Endometrial microvascular endothelial cells (primary cell): ENCODE results near the gene FOXA3. TPM values are rescaled to one million over a fixed set of nuclear protein-coding genes. Genes with fewer than 3 reads are reported as not detected.
"Not testable (repeated sequence)": the region's sequence is repeated elsewhere in the genome, so short reads cannot be mapped to it uniquely, and the experiment has no call there.

ENCODE experiments used
- in situ Hi-C: cut with HindIII; loops from 2 replicates; pipeline ENCODE4 v1.10.0; 2017; ENCODE audit warnings: low sequenced_read_pairs, low pct_unique_long_range_greater_than_20kb; ENCODE audit errors: inconsistent ontology term
- total RNA-seq: library from RNA; depleted of rRNA; stranded (reverse); fragments of >200 nt; gene quantifications from one replicate; pipeline ENCODE4 v1.2.3, GENCODE V29; 2015; ENCODE audit errors: inconsistent ontology term

FOXA3 gene
- total RNA-seq, 1 donor from 2014 or later: not detected

DNA sequence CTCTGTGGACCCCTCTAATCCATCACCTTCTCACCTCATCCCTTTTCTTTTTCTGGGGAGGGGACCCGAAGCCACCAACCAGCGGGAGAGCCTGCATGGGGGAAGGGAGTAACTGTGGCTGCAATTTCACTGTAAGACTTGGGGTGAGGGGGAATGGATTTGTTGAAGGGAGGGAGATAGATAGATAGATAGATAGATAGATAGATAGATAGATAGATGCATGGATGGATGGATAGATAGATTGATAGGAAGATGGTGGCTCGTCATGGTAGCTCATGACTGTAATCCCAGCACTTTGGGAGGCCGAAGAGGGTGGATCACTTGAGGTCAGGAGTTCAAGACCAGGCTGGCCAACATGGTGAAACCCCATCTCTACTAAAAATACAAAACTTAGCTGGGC is 3.1 kb downstream of the FOXA3 start:
- in situ Hi-C loops: not testable (repeated sequence)

DNA sequence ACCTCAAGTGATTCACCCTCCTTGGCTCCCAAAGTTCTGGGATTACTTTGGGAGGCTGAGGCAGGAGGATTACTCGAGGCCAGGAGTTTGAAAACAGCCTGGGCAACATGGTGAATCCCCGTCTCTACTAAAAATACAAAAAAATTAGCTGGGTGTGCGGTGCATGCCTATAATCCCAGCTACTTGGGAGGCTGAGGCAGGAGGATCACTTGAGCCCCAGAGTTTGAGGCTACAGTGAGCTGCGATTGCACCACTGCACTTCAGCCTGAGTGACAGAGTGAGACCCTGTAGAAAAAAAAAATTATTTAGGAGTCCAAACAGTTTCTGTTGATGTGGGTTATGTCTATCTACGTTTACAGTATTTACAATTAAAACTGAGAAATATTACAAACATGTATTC is 6.7 kb downstream of the FOXA3 start:
- in situ Hi-C loops: no loop called here

DNA sequence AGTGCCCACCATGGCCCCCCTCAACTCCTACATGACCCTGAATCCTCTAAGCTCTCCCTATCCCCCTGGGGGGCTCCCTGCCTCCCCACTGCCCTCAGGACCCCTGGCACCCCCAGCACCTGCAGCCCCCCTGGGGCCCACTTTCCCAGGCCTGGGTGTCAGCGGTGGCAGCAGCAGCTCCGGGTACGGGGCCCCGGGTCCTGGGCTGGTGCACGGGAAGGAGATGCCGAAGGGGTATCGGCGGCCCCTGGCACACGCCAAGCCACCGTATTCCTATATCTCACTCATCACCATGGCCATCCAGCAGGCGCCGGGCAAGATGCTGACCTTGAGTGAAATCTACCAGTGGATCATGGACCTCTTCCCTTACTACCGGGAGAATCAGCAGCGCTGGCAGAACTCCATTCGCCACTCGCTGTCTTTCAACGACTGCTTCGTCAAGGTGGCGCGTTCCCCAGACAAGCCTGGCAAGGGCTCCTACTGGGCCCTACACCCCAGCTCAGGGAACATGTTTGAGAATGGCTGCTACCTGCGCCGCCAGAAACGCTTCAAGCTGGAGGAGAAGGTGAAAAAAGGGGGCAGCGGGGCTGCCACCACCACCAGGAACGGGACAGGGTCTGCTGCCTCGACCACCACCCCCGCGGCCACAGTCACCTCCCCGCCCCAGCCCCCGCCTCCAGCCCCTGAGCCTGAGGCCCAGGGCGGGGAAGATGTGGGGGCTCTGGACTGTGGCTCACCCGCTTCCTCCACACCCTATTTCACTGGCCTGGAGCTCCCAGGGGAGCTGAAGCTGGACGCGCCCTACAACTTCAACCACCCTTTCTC is 8.2 kb downstream of the FOXA3 start:
- in situ Hi-C loops: no loop called here

DNA sequence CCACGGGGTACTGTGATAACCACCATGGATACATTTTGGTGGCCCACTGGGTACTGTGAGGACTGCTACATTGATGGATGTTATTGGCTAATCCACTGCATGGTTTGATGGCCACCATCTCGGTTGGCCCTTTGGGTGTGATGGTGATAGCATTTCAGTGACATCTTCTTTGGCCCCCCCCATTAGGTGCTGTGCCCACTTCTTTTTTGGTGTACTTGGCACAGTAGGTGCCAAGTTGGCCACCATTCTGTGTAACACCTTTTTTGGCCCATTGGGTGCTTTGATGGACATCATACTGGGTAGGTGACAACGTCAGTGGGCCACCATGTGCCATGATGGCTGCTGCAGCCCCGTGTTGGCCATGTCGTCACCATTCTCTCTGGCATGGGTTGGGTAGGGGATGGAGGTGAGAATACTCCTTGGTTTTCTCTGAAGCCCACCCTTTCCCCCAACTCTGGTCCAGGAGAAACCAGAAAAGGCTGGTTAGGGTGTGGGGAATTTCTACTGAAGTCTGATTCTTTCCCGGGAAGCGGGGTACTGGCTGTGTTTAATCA is 9.2 kb downstream of the FOXA3 start:
- in situ Hi-C loops: no loop called here

DNA sequence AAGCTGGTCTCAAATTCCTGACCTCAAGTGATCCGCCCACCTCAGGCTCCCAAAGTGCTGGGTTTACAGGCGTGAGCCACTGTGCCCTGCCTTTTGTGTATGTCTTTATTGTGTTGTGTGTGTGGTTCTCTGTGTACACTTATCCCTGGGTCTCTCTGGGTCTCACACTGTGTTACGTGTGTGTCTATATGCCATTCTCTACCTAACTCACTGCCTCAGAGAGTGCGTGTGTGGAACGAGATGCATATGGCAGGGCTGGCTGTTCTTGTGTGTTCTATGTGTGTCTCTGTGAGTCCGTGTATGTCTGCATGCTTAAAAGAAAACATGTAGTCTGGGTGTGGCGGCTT is 10.5 kb downstream of the FOXA3 start:
- in situ Hi-C loops: no loop called here

DNA sequence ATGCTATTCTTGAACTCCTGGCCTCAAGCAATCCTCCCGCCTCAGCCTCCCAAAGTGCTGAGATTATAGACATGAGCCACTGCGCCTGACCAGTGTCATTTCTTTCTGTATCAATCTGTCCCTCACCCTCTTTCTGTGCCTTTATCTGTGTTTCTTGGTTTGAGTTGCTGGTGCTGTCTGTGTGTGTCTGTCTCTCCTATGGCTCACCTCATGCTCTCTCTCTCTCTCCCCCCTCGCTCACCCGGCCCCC is 12.0 kb downstream of the FOXA3 start:
- in situ Hi-C loops: no loop called here

DNA sequence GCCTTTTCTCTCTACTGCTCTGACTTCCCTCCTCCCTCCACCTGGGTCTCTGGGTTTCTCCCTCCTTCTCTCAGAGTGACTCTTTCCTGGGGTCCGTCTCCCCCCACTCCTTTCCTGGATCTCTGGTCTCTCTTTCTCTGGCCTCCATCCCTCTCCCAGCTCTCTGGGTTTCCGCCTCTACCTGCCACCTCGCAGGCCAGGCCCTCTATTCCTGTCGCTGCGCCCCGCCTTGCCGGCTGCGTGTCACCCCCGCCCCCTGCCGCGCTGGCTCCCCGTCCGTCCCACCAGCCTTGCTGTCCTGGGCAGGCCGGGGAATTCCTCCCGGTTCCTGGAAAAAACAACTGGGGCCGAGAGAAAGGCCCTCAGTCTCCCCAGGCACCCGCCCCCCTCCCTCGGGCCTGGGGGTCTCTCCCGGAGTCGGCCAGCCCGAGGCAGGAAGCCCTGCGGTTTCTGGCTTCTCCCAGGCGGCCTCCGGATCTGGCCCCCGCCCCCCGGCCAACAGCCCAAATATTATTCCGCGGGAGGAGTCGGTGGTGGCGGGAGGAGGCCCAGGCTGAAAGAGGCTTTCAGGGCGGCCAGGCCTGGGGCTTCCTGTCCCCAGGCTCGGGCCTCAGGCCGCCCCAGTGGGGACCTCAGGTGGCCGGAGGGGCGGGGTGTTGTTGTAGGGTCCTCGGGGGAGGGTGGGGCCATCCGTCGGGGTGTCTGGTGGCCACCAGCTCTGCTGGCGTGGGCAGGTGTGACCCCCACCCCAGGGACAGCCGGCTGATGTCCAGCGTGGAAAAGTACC is 12.5 kb downstream of the FOXA3 start:
- in situ Hi-C loops: no loop called here

DNA sequence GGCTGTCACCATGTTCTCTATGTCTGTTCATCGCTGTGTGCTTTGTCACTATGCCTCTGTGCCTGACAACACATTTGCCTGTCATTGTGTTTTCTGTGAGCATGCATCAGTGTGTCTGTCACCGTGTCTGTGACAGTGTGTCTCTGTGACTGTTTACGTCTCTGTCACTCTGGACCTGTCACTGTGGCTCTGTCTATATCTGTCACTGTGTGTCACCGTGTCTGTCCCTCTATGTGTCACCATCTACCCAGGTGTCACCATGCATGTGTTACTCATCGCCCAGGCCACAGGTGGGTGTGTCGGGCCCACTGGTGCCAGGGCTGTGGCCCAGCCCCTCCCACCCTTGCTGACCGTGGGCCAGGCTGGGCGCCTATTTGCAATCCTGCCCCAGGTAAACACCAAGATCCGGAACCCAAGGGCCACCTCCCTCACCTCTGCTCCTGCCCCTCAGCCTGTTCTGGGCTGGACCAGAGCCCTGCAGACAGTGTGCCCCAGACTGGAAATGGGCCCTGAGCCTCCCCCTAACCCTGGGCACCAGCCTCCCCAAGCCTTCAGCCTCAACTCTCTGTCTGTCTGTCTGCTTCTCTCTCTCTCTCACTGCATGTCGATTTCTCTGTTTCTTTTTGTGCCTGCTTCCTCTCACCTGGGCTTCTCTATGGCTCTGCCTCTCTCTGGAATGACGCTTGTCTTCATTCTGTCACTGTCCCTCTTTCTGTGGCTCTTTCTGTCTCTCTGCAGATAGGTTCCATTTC is 14.1 kb downstream of the FOXA3 start:
- in situ Hi-C loops: no loop called here

DNA sequence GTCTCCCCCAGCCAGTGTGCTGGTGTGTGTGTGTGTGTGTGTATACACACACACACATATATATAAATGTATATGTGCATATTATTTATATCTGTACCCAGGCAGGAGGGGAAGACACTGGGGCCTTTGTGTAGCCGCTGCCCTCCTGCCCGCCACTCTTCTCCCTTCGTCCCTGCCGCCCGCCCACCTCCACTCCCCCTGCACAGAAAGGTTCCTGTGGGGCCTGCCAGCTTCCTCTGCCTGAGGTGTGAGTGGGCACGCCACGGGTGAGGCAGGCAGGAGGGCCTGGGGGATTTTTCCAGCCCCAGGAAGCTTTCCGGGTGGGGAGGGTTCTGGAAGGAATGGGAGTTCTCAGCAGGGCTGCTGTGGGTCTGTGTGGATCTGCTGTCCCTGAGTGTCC is 14.9 kb downstream of the FOXA3 start:
- in situ Hi-C loops: no loop called here

DNA sequence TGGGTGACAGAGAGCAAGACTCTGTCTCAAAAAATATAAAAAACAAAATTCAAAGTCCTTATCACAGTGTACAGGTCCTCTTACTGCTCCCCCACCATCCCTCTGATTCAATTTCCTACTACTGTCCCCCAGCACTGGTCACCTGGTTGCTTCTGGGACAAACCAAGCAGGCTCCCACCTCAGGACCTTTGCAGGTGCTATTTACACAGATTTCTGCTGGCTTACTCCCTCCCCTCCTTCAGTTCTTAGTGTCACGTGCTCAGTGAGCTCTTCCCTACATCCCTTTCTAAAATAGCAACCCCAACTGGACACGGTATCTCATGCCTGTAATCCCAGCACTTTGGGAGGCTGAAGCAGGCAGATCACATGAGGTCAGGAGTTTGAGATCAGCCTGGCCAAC is 15.8 kb downstream of the FOXA3 start:
- in situ Hi-C loops: no loop called here

DNA sequence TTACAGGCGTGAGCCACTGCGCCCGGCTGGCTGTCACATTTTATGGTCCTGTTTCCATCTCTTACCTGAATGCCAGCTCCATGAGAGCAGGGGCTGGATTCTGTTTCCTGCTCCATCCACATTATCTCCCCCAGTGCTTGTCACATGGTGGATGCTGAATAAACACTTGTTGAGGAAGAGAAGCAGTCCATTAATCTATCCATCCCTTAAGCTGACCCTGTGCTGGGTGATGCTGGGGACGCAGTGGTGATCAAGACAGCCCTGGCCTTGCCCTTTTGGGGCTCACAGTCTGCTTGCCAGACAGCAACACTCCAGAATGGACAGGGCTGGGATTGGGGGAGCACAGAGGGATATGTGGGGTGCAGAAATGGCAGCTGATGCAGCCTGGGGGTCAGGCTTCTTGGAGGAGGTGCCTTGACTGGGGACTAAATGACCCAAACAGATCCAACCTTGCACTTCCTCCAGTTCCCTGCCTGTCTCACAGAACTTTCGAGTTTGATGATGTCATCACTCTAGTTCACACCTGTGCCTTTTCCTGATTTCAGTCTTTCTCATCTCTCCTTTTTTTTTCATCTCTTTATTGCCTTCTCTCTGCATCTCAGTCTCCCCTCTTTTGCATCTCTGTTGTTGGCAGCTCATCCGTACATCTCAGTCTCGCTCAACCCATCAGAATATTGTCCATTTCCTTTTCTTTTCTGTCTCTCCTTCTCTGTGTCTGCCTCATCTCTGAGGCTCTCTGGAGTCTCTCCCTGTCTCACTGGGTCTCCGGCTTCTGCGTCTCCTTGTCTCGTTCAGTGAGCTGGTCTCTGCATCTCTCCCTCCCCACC is 17.2 kb downstream of the FOXA3 start:
- in situ Hi-C loops: no loop called here

DNA sequence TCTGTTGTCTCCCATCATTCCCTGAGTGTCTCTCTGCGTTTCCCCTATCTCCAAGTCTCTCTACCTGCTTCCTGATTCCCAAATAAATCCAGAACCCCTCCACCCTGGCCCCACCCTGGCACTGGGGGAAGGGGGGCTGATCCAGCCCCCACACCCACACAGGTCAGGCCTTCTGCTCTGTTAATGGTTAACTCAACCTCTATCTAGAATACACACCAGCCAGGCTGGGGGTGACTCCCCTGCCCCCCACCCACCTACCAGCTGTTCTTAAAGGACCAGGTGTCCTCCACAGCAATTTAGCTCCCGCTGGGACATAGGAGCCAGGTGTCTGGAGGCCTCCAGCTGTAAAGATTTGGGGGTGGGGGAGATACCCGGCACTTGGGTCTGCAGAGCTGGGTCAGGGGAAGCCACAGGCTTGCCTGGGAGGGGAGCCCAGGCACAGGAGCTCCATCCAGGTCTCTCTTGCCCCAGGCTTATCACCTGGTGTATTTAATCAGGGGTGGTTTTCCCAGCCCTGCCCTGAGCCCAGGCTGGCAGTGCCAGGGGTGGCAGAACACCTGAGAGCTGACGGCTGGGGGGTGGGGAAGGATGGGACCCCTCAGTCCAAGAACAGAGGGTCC is 17.9 kb downstream of the FOXA3 start:
- in situ Hi-C loops: no loop called here

DNA sequence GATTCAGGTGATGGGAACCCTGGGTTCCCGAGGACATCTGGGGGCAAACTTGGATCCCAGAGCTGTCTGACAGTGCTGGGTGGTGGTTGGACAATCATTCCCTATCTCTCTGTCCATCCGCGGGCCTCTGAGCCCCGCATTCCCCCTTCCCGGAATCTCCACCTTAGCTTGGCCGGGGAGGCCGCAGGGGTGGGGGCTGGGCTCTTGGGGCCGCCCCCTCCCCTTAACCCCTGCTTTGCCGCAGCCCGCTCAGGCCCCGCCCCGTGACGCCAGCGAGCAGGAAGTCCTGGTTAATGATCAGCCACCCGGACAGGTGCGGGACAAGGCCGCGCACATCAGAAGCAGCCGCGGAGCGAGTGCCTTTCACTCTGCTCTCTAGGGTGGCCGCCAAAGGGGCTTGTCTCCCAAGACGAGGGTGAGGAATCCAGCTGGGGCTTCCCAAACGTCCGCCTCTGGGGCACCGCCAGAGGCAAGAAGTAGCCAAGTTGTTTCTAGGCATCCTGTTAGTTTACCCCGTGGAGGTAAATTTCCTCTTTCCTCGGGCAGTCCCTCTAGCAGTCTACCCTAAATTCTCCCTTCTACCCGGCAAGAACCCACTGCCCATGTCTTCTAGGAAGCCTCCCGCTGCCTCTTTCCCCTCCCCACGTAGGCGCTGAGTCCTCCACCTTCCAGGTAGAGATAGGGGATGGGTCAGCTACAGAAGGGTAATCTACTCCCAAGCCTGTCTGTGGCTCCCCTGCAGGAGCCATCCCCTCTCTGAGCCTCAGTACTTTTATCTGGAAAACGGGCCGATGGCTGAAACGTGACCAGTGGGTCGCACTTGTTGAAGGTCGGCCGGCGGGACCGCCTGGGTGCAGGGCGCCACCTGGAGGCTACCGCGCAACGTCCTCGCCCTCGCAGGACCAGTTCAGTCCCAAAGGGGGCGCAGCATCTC is 18.8 kb downstream of the FOXA3 start:
- in situ Hi-C loops: no loop called here

DNA sequence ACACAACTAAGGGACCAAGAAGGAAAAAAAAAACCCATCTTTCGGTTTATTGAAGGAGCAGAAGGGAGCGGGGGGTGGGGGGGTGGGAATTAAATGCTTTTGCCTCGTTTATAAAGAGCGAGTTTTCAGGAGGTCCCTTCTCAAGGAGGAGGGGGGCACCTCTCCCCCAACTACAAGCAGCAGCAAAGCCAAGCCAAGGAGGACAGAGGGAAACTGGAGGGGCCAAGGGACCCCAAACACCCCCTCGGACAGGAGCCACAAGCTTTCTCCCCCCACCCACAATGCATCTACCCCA is 19.4 kb downstream of the FOXA3 start:
- in situ Hi-C loops: no loop called here

DNA sequence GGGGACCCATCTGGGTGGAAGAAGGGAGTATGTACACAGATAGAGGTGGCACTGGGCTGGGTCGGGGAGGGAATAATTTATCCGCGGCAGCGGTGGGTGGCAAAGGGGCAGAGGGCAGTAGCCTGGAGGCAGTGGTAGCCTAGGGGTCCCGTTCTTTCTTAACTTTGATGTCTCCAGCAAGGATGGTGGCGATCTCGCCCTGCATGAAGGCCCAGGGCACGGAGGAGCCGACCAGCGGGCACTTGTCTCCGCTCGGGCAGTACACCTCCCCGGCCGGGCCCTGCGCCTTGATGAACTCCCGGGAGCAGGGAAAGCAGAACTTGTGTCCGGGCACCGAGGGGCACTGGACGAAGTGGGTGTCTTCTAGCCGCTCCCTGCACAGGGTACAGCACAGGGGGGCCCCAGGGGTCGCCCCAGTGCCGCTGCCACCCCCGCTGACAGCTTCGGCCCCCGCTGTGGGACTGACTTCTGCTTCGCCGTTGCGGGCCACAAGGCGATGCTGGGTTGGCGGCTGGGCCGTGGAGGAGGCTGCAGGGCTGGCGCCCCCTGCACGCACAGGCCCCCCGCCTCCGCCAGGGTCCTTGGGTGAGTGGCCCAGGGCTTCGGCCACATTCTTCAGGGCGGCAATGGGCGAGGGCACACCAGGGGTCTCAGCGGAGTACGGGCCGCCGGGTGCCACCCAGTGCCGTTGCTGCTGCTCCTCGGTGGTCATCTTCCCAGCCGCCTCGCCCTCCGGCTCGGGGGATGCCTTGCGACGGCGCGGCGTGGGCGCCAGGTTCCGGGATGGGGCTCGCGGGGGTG is 20.0 kb downstream of the FOXA3 start:
- in situ Hi-C loops: no loop called here

DNA sequence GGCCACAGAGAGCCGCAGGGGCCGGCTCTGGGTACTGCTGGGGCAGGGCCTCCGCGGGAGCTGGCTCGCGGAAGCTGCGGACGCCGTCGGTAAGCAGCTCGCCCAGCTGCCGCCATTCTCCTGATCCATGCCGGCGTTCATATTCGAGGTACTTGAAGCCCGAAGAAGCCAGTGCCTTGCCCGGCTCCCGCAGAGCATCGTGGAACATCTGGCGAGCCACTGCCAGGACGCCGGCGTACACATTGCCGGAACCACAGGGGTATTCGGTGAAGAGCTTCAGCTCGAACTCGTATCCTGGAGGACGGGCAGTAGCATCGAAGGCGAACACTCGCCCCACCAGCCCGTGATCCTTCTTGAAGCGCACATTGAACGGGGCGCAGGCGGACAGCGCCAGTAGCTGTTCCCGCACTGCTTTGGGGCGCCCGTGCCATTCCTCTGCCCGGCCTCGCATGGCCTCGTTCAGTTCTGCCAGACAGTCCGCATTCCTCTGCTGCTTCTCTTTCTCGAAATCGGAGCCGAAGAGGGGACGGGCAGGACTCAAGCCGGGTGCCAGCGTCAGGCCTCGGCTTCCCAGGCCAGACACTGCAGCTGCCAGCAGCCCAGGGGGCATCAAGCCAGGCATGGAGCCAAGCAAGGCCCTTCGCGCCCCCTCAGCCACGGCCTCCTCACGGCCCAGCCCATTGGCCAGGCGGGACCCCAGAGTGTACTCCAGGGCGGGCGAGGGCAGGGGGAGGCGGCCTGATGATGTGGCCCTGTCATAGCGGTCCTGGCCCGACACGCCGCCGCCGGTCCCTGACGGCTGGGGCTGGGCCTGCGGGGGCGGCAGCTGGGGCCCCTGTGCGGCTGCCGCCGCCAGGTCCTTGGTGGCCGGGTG is 20.8 kb downstream of the FOXA3 start:
- in situ Hi-C loops: no loop called here
